CD4-positive, alpha-beta T cell (primary cell): ENCODE measurements around the gene ZBTB48. TPM values are rescaled to one million over a fixed set of nuclear protein-coding genes. Genes with fewer than 3 reads are reported as not detected.

Source experiments
- ATAC-seq: fragments of 200-7000 bp; cut with Tn5 transposase; one replicate; pipeline ENCODE4 v1.10.0; 2022; ENCODE audit warnings: mild to moderate bottlenecking; ENCODE audit not compliant: poor library complexity
- CTCF ChIA-PET: fragments of 350-600 bp; sonication (Branson Sonifier 250); formaldehyde crosslinking; loops from one replicate; lab custom pipeline; 2021; ENCODE audit warnings: antibody characterized with exemption, inconsistent platforms; lab: Charles Lee
- POLR2A ChIA-PET: fragments of 350-600 bp; sonication (Branson Sonifier 250); formaldehyde crosslinking; loops from one replicate; lab custom pipeline; 2021; ENCODE audit warnings: antibody characterized with exemption, inconsistent platforms; lab: Charles Lee
- DNase-seq, 14 experiments: peaks; one replicate each; pipeline ENCODE4 v3.0.0-alpha.2; 2013 to 2020; ENCODE audit warnings: mixed read lengths in 2 of 14
- H3K27ac ChIP-seq, 2 donors: one replicate each; pipeline versions ENCODE4 v1.5.1 to v1.7.0; 2013; ENCODE audit warnings: low read length in 2 of 2, low read depth in 1 of 2, mild to moderate bottlenecking in 1 of 2
- H3K27me3 ChIP-seq, 2 experiments: 1 replicate in 1 of 2; 2 replicates in 1 of 2; pipeline versions ENCODE4 v1.6.1 to v1.7.0; 2013; ENCODE audit warnings: low read length in 2 of 2, control low read depth in 1 of 2, mild to moderate bottlenecking in 1 of 2, moderate library complexity in 1 of 2; ENCODE audit not compliant: insufficient read depth in 2 of 2, control insufficient read depth in 1 of 2
- H3K36me3 ChIP-seq: one replicate; pipeline ENCODE4 v1.6.1; 2013; ENCODE audit warnings: low read length, control low read depth; ENCODE audit not compliant: insufficient read depth
- H3K4me1 ChIP-seq: one replicate; pipeline ENCODE4 v1.6.1; 2013; ENCODE audit warnings: low read length, control low read depth; ENCODE audit not compliant: insufficient read depth
- H3K4me3 ChIP-seq: one replicate; pipeline ENCODE4 v1.5.1; 2013; ENCODE audit warnings: mild to moderate bottlenecking, low read length, moderate library complexity
- H3K9me3 ChIP-seq, 2 experiments: 1 replicate in 1 of 2; 2 replicates in 1 of 2; pipeline versions ENCODE4 v1.6.1 to v1.7.0; 2013; ENCODE audit warnings: low read length in 2 of 2, mild to moderate bottlenecking in 2 of 2, control low read depth in 1 of 2, moderate library complexity in 1 of 2; ENCODE audit not compliant: control insufficient read depth in 1 of 2, insufficient read depth in 1 of 2
- H3K27ac Mint-ChIP-seq: one replicate; pipeline ENCODE4 v1.8.0; 2020; ENCODE audit warnings: mixed read lengths
- H3K27me3 Mint-ChIP-seq: one replicate; pipeline ENCODE4 v1.8.0; 2021; ENCODE audit warnings: mixed read lengths
- H3K36me3 Mint-ChIP-seq: one replicate; pipeline ENCODE4 v1.8.0; 2021; ENCODE audit warnings: low read depth, mixed read lengths
- H3K4me1 Mint-ChIP-seq: one replicate; pipeline ENCODE4 v1.8.0; 2021; ENCODE audit warnings: low read depth, mixed read lengths
- H3K4me3 Mint-ChIP-seq: one replicate; pipeline ENCODE4 v1.8.0; 2020; ENCODE audit warnings: mild to moderate bottlenecking, mixed read lengths
- H3K9me3 Mint-ChIP-seq: one replicate; pipeline ENCODE4 v1.8.0; 2020; ENCODE audit warnings: mixed read lengths
- intact Hi-C, 2 experiments: fragments of 100-400 bp; cut with DNase I in 1 of 2; cut with micrococcal nuclease in 1 of 2; formaldehyde crosslinking; loops; one replicate each; pipeline versions ENCODE4 v1.15.1 to v1.9.0; 2023 to 2025; cut with DNase I, micrococcal nuclease
- total RNA-seq, 174 experiments: library from RNA in 2 of 174; stranded (reverse) in 2 of 174; gene quantifications; one replicate each; pipeline ENCODE4 v1.2.3 and lab custom pipeline; 2021 to 2026
- TF ChIP-seq, protein P1 (sequence below): fragments of 200-600 bp; IDR thresholded peaks from one replicate; pipeline ENCODE4 v1.8.0; 2022; ENCODE audit warnings: antibody characterized with exemption, mild to moderate bottlenecking

ZBTB48 gene
- total RNA-seq, 2 experiments from 2014 or later, result 31.4 to 31.7 TPM

DNA sequence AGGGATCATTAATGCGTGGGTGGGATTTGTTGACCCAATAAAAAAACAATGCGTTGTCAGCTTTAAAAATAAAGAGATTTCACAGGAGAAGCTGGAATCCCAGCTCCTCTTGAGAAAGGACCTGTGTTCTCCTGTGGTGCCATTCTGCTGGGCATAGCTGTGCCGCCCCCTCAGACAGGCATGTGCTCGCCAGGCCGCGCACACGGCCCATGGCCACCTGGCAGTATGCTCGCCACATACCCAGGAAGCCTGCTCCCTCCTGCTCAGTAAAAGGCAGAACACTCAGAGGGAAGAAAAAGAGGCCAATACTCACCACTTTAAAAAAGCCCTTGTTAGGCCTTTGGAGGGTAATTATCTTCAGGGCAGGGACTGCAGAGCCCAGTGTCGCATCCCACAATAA, 58.0 kb downstream of the ZBTB48 start:
- Histone ChIP-seq H3K27me3 (no peaks in the 10 kb centered on the region), H3K4me3 (no peak overlapping the region), H3K36me3 (peaks cover 82% of the 10 kb centered on the region), H3K4me1 (no peaks in the 10 kb centered on the region), H3K27ac (no peak overlapping the region), H3K9me3 (no peaks in the 10 kb centered on the region)
- intact Hi-C loops, result no loop called here
- Mint-ChIP-seq H3K36me3 (peaks cover 81% of the 10 kb centered on the region), H3K27me3 (no peaks in the 10 kb centered on the region), H3K4me3 (no peak overlapping the region), H3K9me3 (no peaks in the 10 kb centered on the region), H3K4me1 (no peaks in the 10 kb centered on the region), H3K27ac (no peak overlapping the region)
- TF ChIP-seq, protein P1, sequence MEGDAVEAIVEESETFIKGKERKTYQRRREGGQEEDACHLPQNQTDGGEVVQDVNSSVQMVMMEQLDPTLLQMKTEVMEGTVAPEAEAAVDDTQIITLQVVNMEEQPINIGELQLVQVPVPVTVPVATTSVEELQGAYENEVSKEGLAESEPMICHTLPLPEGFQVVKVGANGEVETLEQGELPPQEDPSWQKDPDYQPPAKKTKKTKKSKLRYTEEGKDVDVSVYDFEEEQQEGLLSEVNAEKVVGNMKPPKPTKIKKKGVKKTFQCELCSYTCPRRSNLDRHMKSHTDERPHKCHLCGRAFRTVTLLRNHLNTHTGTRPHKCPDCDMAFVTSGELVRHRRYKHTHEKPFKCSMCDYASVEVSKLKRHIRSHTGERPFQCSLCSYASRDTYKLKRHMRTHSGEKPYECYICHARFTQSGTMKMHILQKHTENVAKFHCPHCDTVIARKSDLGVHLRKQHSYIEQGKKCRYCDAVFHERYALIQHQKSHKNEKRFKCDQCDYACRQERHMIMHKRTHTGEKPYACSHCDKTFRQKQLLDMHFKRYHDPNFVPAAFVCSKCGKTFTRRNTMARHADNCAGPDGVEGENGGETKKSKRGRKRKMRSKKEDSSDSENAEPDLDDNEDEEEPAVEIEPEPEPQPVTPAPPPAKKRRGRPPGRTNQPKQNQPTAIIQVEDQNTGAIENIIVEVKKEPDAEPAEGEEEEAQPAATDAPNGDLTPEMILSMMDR, result no peak
- ChIA-PET CTCF (no interaction called here), POLR2A (interaction anchor here (1.6 kb wide), 1 partner anchor 35 kb away, joined by 4 read pairs; the partner anchor contains the start of gene KLHL21)
- ATAC-seq, result no peak
- DNase-seq, result no peak

DNA sequence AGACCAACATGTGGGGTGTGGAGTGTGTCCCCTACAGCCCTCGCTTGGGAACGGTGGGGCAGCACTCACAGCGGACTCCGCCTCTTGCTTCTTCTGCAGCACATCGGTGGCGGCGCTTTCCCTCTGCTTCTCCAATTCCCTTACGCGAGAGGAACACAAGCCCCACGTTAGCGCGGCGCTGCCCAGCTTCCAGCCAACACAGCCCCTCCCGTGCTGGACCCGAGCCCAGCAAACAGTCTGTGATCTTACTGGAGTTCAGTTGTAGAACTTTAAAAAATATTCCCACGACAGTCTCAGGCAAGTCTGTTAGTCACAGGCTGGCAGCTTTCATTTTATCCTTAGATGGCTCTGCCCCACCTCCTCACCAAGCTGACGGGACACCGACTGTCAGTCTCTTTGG, 58.4 kb downstream of the ZBTB48 start:
- Mint-ChIP-seq H3K4me1 (no peaks in the 10 kb centered on the region), H3K27ac (no peak overlapping the region), H3K36me3 (peaks cover 80% of the 10 kb centered on the region), H3K4me3 (no peak overlapping the region), H3K27me3 (no peaks in the 10 kb centered on the region), H3K9me3 (no peaks in the 10 kb centered on the region)
- intact Hi-C loops, result no loop called here
- H3K36me3 ChIP-seq, result peaks cover 80% of the 10 kb centered on the region
- no peak overlapping the region for H3K27ac ChIP-seq
- no peaks in the 10 kb centered on the region for H3K9me3 ChIP-seq
- no peaks in the 10 kb centered on the region for H3K4me1 ChIP-seq
- H3K27me3 ChIP-seq, result no peaks in the 10 kb centered on the region
- ATAC-seq, result no peak
- H3K4me3 ChIP-seq, result no peak overlapping the region
- DNase-seq, result no peak
- ChIA-PET POLR2A (interaction anchor here (1.6 kb wide), 1 partner anchor 36 kb away, joined by 4 read pairs; the partner anchor contains the start of gene KLHL21), CTCF (no interaction called here)
- TF ChIP-seq, protein P1, result no peak

Other genes with a start within 250 kb of the ZBTB48 start
- 1 to 10 TPM; 5.3 to 5.4 TPM for gene ACOT7, start 186.2 kb upstream of the ZBTB48 start, total RNA-seq
- not detected for gene HES2, start 160.1 kb upstream of the ZBTB48 start, total RNA-seq
- gene ESPN, start 155.2 kb upstream of the ZBTB48 start, total RNA-seq, result 1 to 10 TPM; 2.0 to 3.9 TPM
- gene TNFRSF25, start 113.8 kb upstream of the ZBTB48 start, total RNA-seq, result 100 to 1,000 TPM; 220 to 225 TPM
- gene PLEKHG5, start 88.3 kb upstream of the ZBTB48 start, total RNA-seq, result 1 to 10 TPM; 5.0 to 6.1 TPM
- 10 to 100 TPM; 52.3 to 54.1 TPM for gene NOL9, start 25.5 kb upstream of the ZBTB48 start, total RNA-seq
- gene TAS1R1, start 24.7 kb upstream of the ZBTB48 start, total RNA-seq, result not detected
- gene KLHL21, start 22.9 kb downstream of the ZBTB48 start, total RNA-seq, result 10 to 100 TPM; 32.0 to 33.5 TPM
- gene PHF13, start 33.7 kb downstream of the ZBTB48 start, total RNA-seq, result 1 to 10 TPM; 4.0 to 4.9 TPM
- 10 to 100 TPM; 15.2 to 18.7 TPM for gene THAP3, start 44.9 kb downstream of the ZBTB48 start, total RNA-seq
- gene DNAJC11, start 121.8 kb downstream of the ZBTB48 start, total RNA-seq, result 10 to 100 TPM; 20.6 to 24.0 TPM
- gene CAMTA1, start 205.5 kb downstream of the ZBTB48 start, total RNA-seq, result 10 to 100 TPM; 38.6 to 39.3 TPM